ENCODE measurements around the gene ROS1.

DNA sequence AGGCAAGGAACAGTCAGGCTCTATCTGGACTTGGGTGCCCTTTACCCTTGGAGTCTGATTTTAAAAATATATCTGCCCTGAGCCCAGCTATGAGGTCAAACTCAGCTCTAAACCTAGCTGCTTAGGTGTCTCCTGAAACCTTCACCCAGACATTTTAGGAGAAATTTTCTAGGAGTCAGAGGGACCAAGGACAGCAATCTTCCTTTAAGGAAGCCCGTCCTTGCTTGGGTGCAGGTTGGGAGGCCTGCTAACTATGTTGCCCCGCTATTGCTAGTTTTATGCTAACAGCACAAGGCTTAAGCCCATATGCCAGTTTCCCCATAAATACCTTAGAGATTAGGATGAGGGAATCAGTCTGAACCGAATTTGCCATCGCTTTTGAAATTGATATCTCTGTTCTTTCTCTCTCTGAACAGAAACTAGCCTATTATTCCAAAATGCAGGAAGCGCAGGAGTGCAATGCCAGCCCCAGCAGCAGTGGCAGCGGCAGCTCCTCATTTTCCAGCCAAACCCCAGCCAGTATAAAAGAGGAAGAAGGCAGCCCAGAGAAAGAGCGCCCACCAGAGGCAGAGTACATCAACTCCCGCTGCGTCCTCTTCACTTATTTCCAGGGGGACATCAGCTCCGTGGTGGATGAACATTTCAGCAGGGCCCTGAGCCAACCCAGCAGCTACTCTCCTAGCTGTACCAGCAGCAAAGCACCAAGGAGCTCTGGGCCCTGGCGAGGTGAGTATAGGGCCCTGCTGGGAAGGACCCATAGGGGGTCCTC lies 157.8 kb downstream of the ROS1 start:
- TF ChIP-seq POLR2A (IDR thresholded peaks at IDR 0.05; ENCODE audit: low read length) (no peak), GATA1 (IDR thresholded peaks at IDR 0.05; ENCODE audit: low read depth, low read length) (no peak)

All from erythroblast (primary cell).